Endothelial cell of umbilical vein (primary cell): ENCODE measurements around the gene ST6GALNAC3. TPM values are rescaled to one million over a fixed set of nuclear protein-coding genes. Genes with fewer than 3 reads are reported as not detected.
"Not testable (repeated sequence)": the region's sequence is repeated elsewhere in the genome, so short reads cannot be mapped to it uniquely, and the experiment has no call there.

Experiments
- BruUV-seq: library from RNA; stranded (reverse); fragments of 400-500 nt; replicated peaks from 2 replicates; lab custom pipeline; 2021; lab: Mats Ljungman, UMichigan
- CTCF ChIA-PET: fragments of 300-600, 350-600 bp; sonication (Branson Sonifier 250); formaldehyde crosslinking; loops from one replicate; lab custom pipeline; 2021; ENCODE audit warnings: antibody characterized with exemption, inconsistent platforms; lab: Charles Lee
- POLR2A ChIA-PET: fragments of 300-600, 350-600 bp; sonication (Branson Sonifier 250); formaldehyde crosslinking; loops from one replicate; lab custom pipeline; 2021; ENCODE audit warnings: antibody characterized with exemption, inconsistent platforms; lab: Charles Lee
- DNase-seq: peaks from one replicate; pipeline ENCODE4 v3.0.0-alpha.2; 2011; ENCODE audit warnings: low read depth, low spot score
- FAIRE-seq: peaks from 2 replicates; lab custom pipeline; 2011; peaks lifted over from hg19 to GRCh38; lab: Jason Lieb, UNC
- H2AFZ ChIP-seq: 2 replicates; pipeline ENCODE4 v1.6.0; 2012; ENCODE audit warnings: low read depth, low read length, control low read depth, inconsistent platforms
- H3K27ac ChIP-seq: 2 replicates; pipeline ENCODE4 v1.5.1; 2011; ENCODE audit warnings: low read depth, mild to moderate bottlenecking, control low read depth, low read length, moderate library complexity; ENCODE audit not compliant: insufficient read depth
- H3K27me3 ChIP-seq, 2 experiments: 2 replicates each; pipeline versions ENCODE4 v1.6.0 to v1.6.1; 2011; ENCODE audit warnings: low read length in 2 of 2, mixed read lengths in 1 of 2; ENCODE audit not compliant: control insufficient read depth in 2 of 2, insufficient read depth in 2 of 2
- H3K36me3 ChIP-seq, 2 experiments: 2 replicates in 1 of 2; 3 replicates in 1 of 2; pipeline ENCODE4 v1.5.1; 2011; ENCODE audit warnings: low read length in 2 of 2, mild to moderate bottlenecking in 1 of 2, moderate library complexity in 1 of 2; ENCODE audit not compliant: control insufficient read depth in 2 of 2, insufficient read depth in 2 of 2; ENCODE audit errors: extremely low read depth in 1 of 2
- H3K4me1 ChIP-seq: 3 replicates; pipeline ENCODE4 v1.5.1; 2011; ENCODE audit warnings: mild to moderate bottlenecking, low read length; ENCODE audit not compliant: control insufficient read depth, insufficient read depth; ENCODE audit errors: extremely low read depth
- H3K4me2 ChIP-seq: 2 replicates; pipeline ENCODE4 v1.6.1; 2011; ENCODE audit warnings: low read length, control low read depth, mixed read lengths; ENCODE audit not compliant: insufficient read depth
- H3K4me3 ChIP-seq, 3 experiments: fragments of 200-600 bp in 1 of 3; sonication (generic), shearing (Covaris generic) in 1 of 3; replicated peaks in 1 of 3; 2 replicates each; pipeline ENCODE4 v1.5.1; 2011 to 2016; ENCODE audit warnings: control low read depth in 3 of 3, low read length in 3 of 3, mild to moderate bottlenecking in 2 of 3, inconsistent platforms in 1 of 3, low read depth in 1 of 3, moderate library complexity in 1 of 3; ENCODE audit not compliant: insufficient read depth in 1 of 3
- H3K79me2 ChIP-seq: 2 replicates; pipeline ENCODE4 v1.6.0; 2012; ENCODE audit warnings: low read length, inconsistent platforms; ENCODE audit not compliant: control insufficient read depth, insufficient read depth
- H3K9ac ChIP-seq: replicated peaks from 2 replicates; pipeline ENCODE3; 2011; ENCODE audit warnings: low read length, control low read depth; ENCODE audit not compliant: insufficient read depth; ENCODE audit errors: extremely low read depth
- H3K9me1 ChIP-seq: replicated peaks from 3 replicates; pipeline ENCODE4 v1.6.0; 2011; ENCODE audit warnings: mild to moderate bottlenecking, low read length; ENCODE audit not compliant: control insufficient read depth, insufficient read depth; ENCODE audit errors: extremely low read depth
- H3K9me3 ChIP-seq: replicated peaks from 2 replicates; pipeline ENCODE4 v1.5.1; 2012; ENCODE audit warnings: low read length, inconsistent platforms; ENCODE audit not compliant: control insufficient read depth, insufficient read depth
- H4K20me1 ChIP-seq: replicated peaks from 2 replicates; pipeline ENCODE3; 2011; ENCODE audit warnings: mild to moderate bottlenecking, low read length; ENCODE audit not compliant: control insufficient read depth, insufficient read depth; ENCODE audit errors: extremely low read depth
- FOS ChIP-seq: IDR thresholded peaks from 2 replicates; pipeline ENCODE4 v1.6.1; 2011; ENCODE audit warnings: mild to moderate bottlenecking, low read length, moderate library complexity, borderline replicate concordance; ENCODE audit not compliant: insufficient read depth
- JUN ChIP-seq: IDR thresholded peaks from 2 replicates; pipeline ENCODE4 v1.6.1; 2011; ENCODE audit warnings: borderline replicate concordance, low read depth; ENCODE audit not compliant: insufficient read length, insufficient read depth
- MYC ChIP-seq: IDR thresholded peaks from one replicate; pipeline ENCODE4 v1.6.1; 2011; ENCODE audit warnings: mild to moderate bottlenecking, low read depth, low read length
- POLR2A ChIP-seq: IDR thresholded peaks from 2 replicates; pipeline ENCODE4 v1.6.1; 2012; ENCODE audit warnings: low read depth, mild to moderate bottlenecking, control low read depth, low read length
- dilution Hi-C: fragments of 300-500 bp; cut with MboI; formaldehyde crosslinking; loops from one replicate; pipeline ENCODE4 v1.15.0; 2019; ENCODE audit warnings: low sequenced_read_pairs; ENCODE audit not compliant: extremely low pct_ligation_motif_present
- intact Hi-C: fragments of 100-400 bp; cut with micrococcal nuclease; formaldehyde crosslinking; loops from one replicate; pipeline ENCODE4 v1.10.0; 2022
- polyA plus RNA-seq, 4 experiments: library from polyadenylated mRNA; depleted of rRNA in 3 of 4; stranded (reverse) in 3 of 4; unstranded in 1 of 4; fragments of >200 nt; gene quantifications; 2 replicates each; pipeline versions ENCODE4 v1.2.1 to v1.2.3, GENCODE V29; 2011 to 2012; ENCODE audit warnings: missing spikeins in 1 of 4
- total RNA-seq: library from RNA; stranded (reverse); gene quantifications from 2 replicates; pipeline ENCODE4 v1.2.3, GENCODE V29; 2021
- TF ChIP-seq, protein P1 (sequence below), 2 donors: IDR thresholded peaks; 1 replicate in 1 of 2; 2 replicates in 1 of 2; pipeline ENCODE4 v1.5.1; 2011; ENCODE audit warnings: low read length in 2 of 2, mild to moderate bottlenecking in 2 of 2, moderate library complexity in 2 of 2, control low read depth in 1 of 2, inconsistent platforms in 1 of 2, low read depth in 1 of 2; ENCODE audit not compliant: insufficient read depth in 1 of 2; ENCODE audit errors: extremely low read depth in 1 of 2

The ST6GALNAC3 gene
- total and polyA plus RNA-seq, 2 donors (not counting 3 experiments of a cell fraction or from before 2014, with no cell fraction given): 7.6 to 48.3 TPM

- H3K9me1 ChIP-seq: no peaks in the 10 kb centered on the region
- DNase-seq (no peak), FAIRE-seq (no peak)
- peaks cover 7% of the 10 kb centered on the region for H3K79me2 ChIP-seq
- dilution Hi-C loops (no loop called here), intact Hi-C loops (no loop called here)
- H4K20me1 ChIP-seq: peaks cover 2% of the 10 kb centered on the region
- H2AFZ ChIP-seq: no peak overlapping the region
- no peak overlapping the region for H3K4me3 ChIP-seq
- no peaks in the 10 kb centered on the region for H3K36me3 ChIP-seq
- TF ChIP-seq JUN (no peak), MYC (no peak), FOS (no peak), POLR2A (no peak)
- TF ChIP-seq, protein P1, sequence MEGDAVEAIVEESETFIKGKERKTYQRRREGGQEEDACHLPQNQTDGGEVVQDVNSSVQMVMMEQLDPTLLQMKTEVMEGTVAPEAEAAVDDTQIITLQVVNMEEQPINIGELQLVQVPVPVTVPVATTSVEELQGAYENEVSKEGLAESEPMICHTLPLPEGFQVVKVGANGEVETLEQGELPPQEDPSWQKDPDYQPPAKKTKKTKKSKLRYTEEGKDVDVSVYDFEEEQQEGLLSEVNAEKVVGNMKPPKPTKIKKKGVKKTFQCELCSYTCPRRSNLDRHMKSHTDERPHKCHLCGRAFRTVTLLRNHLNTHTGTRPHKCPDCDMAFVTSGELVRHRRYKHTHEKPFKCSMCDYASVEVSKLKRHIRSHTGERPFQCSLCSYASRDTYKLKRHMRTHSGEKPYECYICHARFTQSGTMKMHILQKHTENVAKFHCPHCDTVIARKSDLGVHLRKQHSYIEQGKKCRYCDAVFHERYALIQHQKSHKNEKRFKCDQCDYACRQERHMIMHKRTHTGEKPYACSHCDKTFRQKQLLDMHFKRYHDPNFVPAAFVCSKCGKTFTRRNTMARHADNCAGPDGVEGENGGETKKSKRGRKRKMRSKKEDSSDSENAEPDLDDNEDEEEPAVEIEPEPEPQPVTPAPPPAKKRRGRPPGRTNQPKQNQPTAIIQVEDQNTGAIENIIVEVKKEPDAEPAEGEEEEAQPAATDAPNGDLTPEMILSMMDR (IDR thresholded peaks at IDR 0.05; ENCODE audit: extremely low read depth in 1 of 2, insufficient read depth in 1 of 2, low read depth in 1 of 2, low read length in 2 of 2): no peak
- H3K9ac ChIP-seq: no peak overlapping the region
- no peaks in the 10 kb centered on the region for H3K27me3 ChIP-seq
- POLR2A ChIA-PET: no interaction called here
- BruUV-seq: no TSS peak
- no peaks in the 10 kb centered on the region for H3K4me1 ChIP-seq
- no peak overlapping the region for H3K4me2 ChIP-seq
- no peaks in the 10 kb centered on the region for H3K9me3 ChIP-seq
- CTCF ChIA-PET: no interaction called here
- no peak overlapping the region for H3K27ac ChIP-seq
These were observed 36.1 kb downstream of the ST6GALNAC3 start for GRCh38 chr1:76110666-76111065.

DNA sequence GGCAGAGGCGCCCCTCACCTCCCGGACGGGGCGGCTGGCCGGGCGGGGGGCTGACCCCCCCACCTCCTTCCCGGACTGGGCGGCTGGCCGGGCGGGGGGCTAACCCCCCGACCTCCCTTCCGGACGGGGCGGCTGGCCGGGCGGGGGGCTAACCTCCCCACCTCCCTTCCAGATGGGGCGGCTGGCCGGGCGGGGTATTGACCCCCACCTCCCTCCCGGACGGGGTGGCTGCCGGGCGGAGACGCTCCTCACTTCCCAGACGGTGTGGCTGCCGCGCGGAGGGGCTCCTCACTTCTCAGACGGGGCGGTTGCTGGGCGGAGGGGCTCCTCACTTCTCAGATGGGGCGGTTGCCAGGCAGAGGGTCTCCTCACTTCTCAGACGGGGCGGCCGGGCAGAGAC is 37.8 kb downstream of the ST6GALNAC3 start:
- H3K9ac ChIP-seq, H3K4me2 ChIP-seq, H3K9me3 ChIP-seq, BruUV-seq, H3K4me1 ChIP-seq, H3K79me2 ChIP-seq, H3K36me3 ChIP-seq, H4K20me1 ChIP-seq, H3K27ac ChIP-seq, dilution Hi-C loops, H3K4me3 ChIP-seq, FAIRE-seq, CTCF ChIA-PET, intact Hi-C loops, DNase-seq, H3K27me3 ChIP-seq, POLR2A ChIA-PET, H2AFZ ChIP-seq, H3K9me1 ChIP-seq: not testable (repeated sequence)
